MG63 (cell line): ENCODE results near the gene ADAMTS12. TPM values are rescaled to one million over a fixed set of nuclear protein-coding genes. Genes with fewer than 3 reads are reported as not detected.
"Not testable (repeated sequence)": the region's sequence is repeated elsewhere in the genome, so short reads cannot be mapped to it uniquely, and the experiment has no call there.

Source experiments
- DNase-seq: peaks from one replicate; pipeline ENCODE4 v3.0.0-alpha.2; 2020
- H3K27me3 ChIP-seq: fragments of 250-450 bp; sonication (Bioruptor Pico); 2 replicates; pipeline ENCODE4 v1.5.1; 2020; ENCODE audit warnings: mild to moderate bottlenecking, moderate library complexity
- H3K36me3 ChIP-seq: fragments of 250-450 bp; sonication (Bioruptor Pico); 2 replicates; pipeline ENCODE4 v1.5.1; 2020; ENCODE audit warnings: mild to moderate bottlenecking, moderate library complexity
- H3K4me3 ChIP-seq: fragments of 250-450 bp; sonication (Bioruptor Pico); 2 replicates; pipeline ENCODE4 v1.5.1; 2020; ENCODE audit warnings: mild to moderate bottlenecking, moderate library complexity
- H3K9me3 ChIP-seq: fragments of 250-450 bp; sonication (Bioruptor Pico); 2 replicates; pipeline ENCODE4 v1.5.1; 2020; ENCODE audit warnings: mild to moderate bottlenecking, moderate library complexity
- total RNA-seq: library from RNA; depleted of rRNA; stranded (reverse); fragments of >200 nt; shearing (Covaris generic); gene quantifications from 2 replicates; pipeline ENCODE4 v1.2.3, GENCODE V29; 2014; ENCODE audit warnings: low replicate concordance

The ADAMTS12 gene
- total RNA-seq, 1 experiment from 2014 or later, result 11.8 TPM

DNA sequence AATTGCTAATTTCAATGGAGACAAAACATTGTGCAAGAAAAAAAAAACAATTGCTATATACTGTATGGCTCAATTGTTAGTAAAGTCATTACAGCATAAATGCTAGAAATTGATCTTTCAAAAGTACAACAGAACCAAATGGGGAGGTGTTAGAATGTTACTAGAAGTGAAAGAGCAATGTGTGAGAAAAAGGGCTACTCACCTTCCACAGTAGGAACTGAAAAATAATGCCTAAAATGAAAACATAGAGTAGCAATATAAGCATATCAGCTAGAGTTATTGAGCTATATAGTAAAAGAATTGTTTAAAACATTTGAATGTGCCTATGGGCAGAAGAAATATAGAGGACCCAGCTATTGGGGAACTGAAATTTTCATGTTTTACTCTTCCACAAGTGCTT lies 33.5 kb upstream of the ADAMTS12 start:
- no peaks in the 10 kb centered on the region for H3K36me3 ChIP-seq
- H3K4me3 ChIP-seq, result no peak overlapping the region
- no peak for DNase-seq
- H3K27me3 ChIP-seq, result peaks cover 2% of the 10 kb centered on the region; the same call in 1 of the 2 replicates
- H3K9me3 ChIP-seq, result no peaks in the 10 kb centered on the region

DNA sequence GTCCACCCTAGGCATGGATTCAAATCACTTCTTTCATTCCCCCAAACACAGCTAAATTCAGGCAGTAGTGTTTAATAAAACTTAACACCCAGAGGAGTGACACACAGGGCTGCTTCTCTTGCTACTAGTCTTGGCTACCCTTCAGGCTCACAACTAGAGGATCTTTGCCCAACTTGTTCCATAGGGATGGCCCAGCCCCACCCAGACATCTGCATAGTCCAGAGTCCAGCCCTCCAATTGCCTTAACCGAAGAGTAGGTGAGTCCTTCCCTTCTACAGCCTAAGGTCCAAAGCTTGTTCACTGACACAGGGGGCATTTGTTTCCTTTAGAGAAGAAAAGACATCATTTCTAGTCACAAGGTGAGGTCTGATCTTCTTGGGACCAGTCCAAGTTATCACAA lies 29.2 kb upstream of the ADAMTS12 start:
- Histone ChIP-seq H3K36me3 (no peaks in the 10 kb centered on the region), H3K9me3 (0 out of 2 replicates have a peak, but pooled peaks cover 3% of the 10 kb centered on the region), H3K27me3 (peaks cover 2% of the 10 kb centered on the region; the same call in 1 of the 2 replicates), H3K4me3 (no peak overlapping the region)
- no peak for DNase-seq

DNA sequence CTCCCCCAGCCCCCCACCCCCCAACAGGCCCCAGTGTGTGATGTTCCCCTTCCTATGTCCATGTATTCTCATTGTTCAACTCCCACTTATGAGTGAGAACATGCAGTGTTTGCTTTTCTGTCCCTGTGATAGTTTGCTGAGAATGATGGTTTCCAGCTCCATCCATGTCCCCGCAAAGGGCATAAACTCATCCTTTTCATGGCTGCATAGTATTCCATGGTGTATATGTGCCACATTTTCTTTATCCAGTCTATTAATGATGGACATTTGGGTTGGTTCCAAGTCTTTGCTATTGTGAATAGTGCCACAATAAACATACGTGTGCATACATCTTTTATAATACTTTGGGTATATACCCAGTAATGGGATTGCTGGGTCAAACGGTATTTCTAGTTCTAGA lies 23.1 kb upstream of the ADAMTS12 start:
- not testable (repeated sequence) for DNase-seq, H3K9me3 ChIP-seq, H3K36me3 ChIP-seq, H3K27me3 ChIP-seq, H3K4me3 ChIP-seq

GRCh38 chr5:33906248-33906647 lies 14.5 kb upstream of the ADAMTS12 start:
- DNase-seq, H3K4me3 ChIP-seq, H3K36me3 ChIP-seq, H3K27me3 ChIP-seq: not testable (repeated sequence)
- H3K9me3 ChIP-seq, result peaks cover 22% of the 10 kb centered on the region

- Histone ChIP-seq H3K4me3 (no peak overlapping the region), H3K27me3 (0 out of 2 replicates have a peak, but pooled peaks cover 3% of the 10 kb centered on the region), H3K36me3 (no peaks in the 10 kb centered on the region), H3K9me3 (peaks cover 22% of the 10 kb centered on the region)
- no peak for DNase-seq
Observed at GRCh38 chr5:33905381-33905780, 13.6 kb upstream of the ADAMTS12 start.

DNA sequence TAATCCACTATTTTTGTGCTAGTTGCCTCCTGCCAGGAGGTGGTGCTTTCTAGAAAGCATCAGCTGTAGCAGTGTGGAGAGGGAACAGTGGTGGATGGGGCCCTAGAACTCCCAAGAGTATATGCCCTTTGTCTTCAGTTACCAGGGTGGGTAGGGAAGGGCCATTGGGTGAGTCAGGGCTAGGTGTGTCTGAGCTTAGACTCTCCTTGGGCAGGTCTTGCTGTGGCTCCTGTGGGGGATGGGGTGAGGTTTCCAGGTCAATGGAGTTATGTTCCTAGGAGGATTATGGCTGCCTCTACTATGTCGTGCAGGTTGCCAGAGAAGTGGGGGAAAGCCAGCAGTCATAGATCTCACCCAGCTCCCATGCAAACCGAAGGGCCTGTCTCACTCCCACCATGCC lies 11.3 kb upstream of the ADAMTS12 start:
- Histone ChIP-seq H3K4me3 (no peak overlapping the region), H3K9me3 (peaks cover 22% of the 10 kb centered on the region), H3K36me3 (no peaks in the 10 kb centered on the region), H3K27me3 (0 out of 2 replicates have a peak, but pooled peaks cover 3% of the 10 kb centered on the region)
- DNase-seq, result no peak

GRCh38 chr5:33901156-33901555 lies 9.4 kb upstream of the ADAMTS12 start:
- DNase-seq, result no peak
- Histone ChIP-seq H3K27me3 (no peaks in the 10 kb centered on the region), H3K36me3 (no peaks in the 10 kb centered on the region), H3K9me3 (peaks cover 8% of the 10 kb centered on the region), H3K4me3 (no peak overlapping the region)

- no peak for DNase-seq
- H3K36me3 ChIP-seq, result no peaks in the 10 kb centered on the region; the same call in 1 of the 2 replicates
- H3K27me3 ChIP-seq, result no peaks in the 10 kb centered on the region
- no peak overlapping the region for H3K4me3 ChIP-seq
- H3K9me3 ChIP-seq, result no peaks in the 10 kb centered on the region
Observed at GRCh38 chr5:33894566-33894965, 2.8 kb upstream of the ADAMTS12 start.

- peak; percentile 84 for DNase-seq
- no peaks in the 10 kb centered on the region; the same call in 1 of the 2 replicates for H3K36me3 ChIP-seq
- H3K9me3 ChIP-seq, result no peaks in the 10 kb centered on the region
- no peak overlapping the region; the same call in 1 of the 2 replicates for H3K4me3 ChIP-seq
- 0 out of 2 replicates have a peak, but pooled peaks cover 2% of the 10 kb centered on the region for H3K27me3 ChIP-seq
Observed at GRCh38 chr5:33892620-33893137, 889 bp upstream of the ADAMTS12 start.

DNA sequence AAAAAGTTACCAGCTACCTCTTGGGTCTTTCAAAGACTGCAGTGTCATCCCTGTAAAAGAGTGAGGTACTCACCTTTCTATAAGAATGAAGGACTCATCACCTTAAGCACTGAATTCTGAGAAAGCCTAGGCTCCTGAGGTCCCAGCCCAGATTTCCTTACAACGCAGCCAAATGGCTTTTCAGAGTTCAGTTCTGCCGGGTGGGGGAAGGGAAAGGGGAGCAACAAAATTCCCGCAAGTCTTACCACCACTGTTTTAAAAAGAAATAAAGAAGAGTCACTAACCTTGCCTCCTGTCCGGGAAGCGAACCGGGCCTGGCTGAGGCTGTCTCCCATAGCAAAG lies 373 bp downstream of the ADAMTS12 start:
- Histone ChIP-seq H3K9me3 (no peaks in the 10 kb centered on the region), H3K4me3 (peak overlapping the region; percentile 49), H3K36me3 (no peaks in the 10 kb centered on the region; the same call in 1 of the 2 replicates), H3K27me3 (0 out of 2 replicates have a peak, but pooled peaks cover 2% of the 10 kb centered on the region)
- no peak for DNase-seq

DNA sequence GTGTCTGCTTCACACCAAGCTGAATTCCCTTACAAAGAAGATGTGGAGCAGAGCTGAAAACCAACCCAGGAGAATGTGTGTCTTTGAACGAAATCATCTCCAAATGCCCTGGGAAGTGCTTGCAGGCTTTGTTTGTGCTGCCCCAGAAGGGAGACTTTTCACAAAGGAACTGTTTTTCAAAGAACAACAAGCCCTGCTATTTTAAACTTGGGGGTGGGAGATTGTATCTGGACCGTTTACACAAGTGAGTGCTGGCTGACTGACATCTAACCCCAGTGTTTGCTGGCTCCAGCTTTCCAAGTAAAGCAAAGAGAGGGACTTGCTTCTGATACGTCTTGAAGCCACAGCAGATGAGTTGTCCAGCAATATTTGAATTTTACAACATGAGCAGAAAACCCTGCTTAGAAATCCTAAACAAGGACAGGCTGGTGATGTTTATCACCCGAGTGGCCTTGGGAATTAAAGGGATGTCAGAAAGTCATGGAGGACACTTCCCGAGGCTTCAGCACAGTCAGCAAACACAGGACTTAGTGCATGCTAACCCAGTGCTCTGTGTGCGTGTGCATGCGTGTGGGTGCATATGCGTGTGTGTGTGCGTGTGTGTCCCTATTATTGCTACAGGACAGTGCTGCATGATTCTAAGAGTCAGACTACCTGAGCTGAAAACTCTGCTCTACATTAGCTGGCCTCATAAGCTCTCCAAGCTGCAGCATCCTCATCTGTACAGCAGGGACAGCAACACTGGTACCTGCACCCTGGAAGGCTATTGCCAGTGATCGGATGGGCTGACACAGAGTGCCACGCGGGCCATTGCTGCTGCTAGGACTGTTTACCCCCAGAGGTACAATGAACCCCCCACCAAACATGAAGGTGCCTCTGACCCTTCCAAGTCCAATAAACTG lies 1.4 kb downstream of the ADAMTS12 start:
- H3K9me3 ChIP-seq, result no peaks in the 10 kb centered on the region
- no peaks in the 10 kb centered on the region; the same call in 1 of the 2 replicates for H3K36me3 ChIP-seq
- 0 out of 2 replicates have a peak, but pooled peaks cover 2% of the 10 kb centered on the region for H3K27me3 ChIP-seq
- peak overlapping the region; percentile 49 for H3K4me3 ChIP-seq
- DNase-seq, result no peak

- Histone ChIP-seq H3K36me3 (no peaks in the 10 kb centered on the region), H3K9me3 (no peaks in the 10 kb centered on the region), H3K4me3 (no peak overlapping the region), H3K27me3 (0 out of 2 replicates have a peak, but pooled peaks cover 2% of the 10 kb centered on the region)
- no peak for DNase-seq
Observed at GRCh38 chr5:33888587-33888986, 3.2 kb downstream of the ADAMTS12 start.

GRCh38 chr5:33887268-33887667 lies 4.5 kb downstream of the ADAMTS12 start:
- DNase-seq, result no peak
- 0 out of 2 replicates have a peak, but pooled peaks cover 2% of the 10 kb centered on the region for H3K27me3 ChIP-seq
- H3K36me3 ChIP-seq, result no peaks in the 10 kb centered on the region
- H3K9me3 ChIP-seq, result no peaks in the 10 kb centered on the region
- no peak overlapping the region for H3K4me3 ChIP-seq

- Histone ChIP-seq H3K4me3 (no peak overlapping the region), H3K36me3 (no peaks in the 10 kb centered on the region; the same call in 1 of the 2 replicates), H3K9me3 (no peaks in the 10 kb centered on the region), H3K27me3 (0 out of 2 replicates have a peak, but pooled peaks cover 2% of the 10 kb centered on the region)
- DNase-seq, result no peak
Observed at GRCh38 chr5:33886283-33886682, 5.5 kb downstream of the ADAMTS12 start.

- H3K9me3 ChIP-seq, result no peaks in the 10 kb centered on the region
- no peak for DNase-seq
- H3K36me3 ChIP-seq, result no peaks in the 10 kb centered on the region; the same call in none of the 2 replicates
- 0 out of 2 replicates have a peak, but pooled peaks cover 2% of the 10 kb centered on the region for H3K27me3 ChIP-seq
- no peak overlapping the region for H3K4me3 ChIP-seq
Observed at GRCh38 chr5:33885679-33886078, 6.1 kb downstream of the ADAMTS12 start.

DNA sequence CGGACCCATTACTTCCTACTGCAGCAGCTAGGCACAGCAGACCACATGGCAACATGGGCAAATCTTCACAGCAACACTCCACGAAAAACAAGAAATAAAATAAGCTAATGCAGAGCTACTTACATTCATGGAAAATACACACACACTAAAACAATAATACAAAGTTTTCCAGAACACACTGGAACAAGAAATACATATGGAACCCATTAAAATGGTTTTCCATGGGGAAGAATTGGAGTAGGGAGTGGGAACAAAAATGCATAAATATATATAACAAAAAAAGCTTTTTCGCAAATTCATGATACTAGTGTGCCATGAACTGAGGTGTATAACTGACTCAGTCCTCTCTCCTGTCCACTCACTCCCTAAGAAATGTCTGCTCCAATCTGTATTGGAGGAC lies 8.3 kb downstream of the ADAMTS12 start:
- H3K9me3 ChIP-seq, result no peaks in the 10 kb centered on the region
- no peak overlapping the region for H3K4me3 ChIP-seq
- H3K27me3 ChIP-seq, result 0 out of 2 replicates have a peak, but pooled peaks cover 2% of the 10 kb centered on the region
- no peak for DNase-seq
- no peaks in the 10 kb centered on the region; the same call in none of the 2 replicates for H3K36me3 ChIP-seq

DNA sequence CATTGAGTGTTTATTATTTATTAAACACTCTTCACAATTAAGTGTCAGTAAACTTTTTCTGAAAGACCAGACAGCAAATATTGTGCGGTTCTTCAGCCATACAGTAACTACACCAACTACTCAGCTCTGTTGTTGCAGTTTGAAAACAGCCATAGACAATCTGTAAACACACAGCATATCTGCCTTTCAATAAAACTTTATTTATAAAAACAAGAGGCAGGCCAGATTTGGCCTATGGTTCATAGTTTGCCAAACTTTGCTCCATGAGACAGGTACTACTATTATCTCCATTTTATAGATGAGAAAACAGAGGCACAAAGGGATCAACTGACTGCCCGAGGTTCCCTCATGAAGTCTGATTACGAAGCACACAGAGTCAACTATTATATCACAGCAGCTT lies 11.5 kb downstream of the ADAMTS12 start:
- no peaks in the 10 kb centered on the region for H3K27me3 ChIP-seq
- H3K4me3 ChIP-seq, result no peak overlapping the region
- no peak for DNase-seq
- H3K36me3 ChIP-seq, result no peaks in the 10 kb centered on the region; the same call in none of the 2 replicates
- peaks cover 5% of the 10 kb centered on the region; the same call in 1 of the 2 replicates for H3K9me3 ChIP-seq
